Measurements from ENCODE around the gene WWOX.
"Not testable (repeated sequence)": the region's sequence is repeated elsewhere in the genome, so short reads cannot be mapped to it uniquely, and the experiment has no call there.

Gene WWOX

DNA sequence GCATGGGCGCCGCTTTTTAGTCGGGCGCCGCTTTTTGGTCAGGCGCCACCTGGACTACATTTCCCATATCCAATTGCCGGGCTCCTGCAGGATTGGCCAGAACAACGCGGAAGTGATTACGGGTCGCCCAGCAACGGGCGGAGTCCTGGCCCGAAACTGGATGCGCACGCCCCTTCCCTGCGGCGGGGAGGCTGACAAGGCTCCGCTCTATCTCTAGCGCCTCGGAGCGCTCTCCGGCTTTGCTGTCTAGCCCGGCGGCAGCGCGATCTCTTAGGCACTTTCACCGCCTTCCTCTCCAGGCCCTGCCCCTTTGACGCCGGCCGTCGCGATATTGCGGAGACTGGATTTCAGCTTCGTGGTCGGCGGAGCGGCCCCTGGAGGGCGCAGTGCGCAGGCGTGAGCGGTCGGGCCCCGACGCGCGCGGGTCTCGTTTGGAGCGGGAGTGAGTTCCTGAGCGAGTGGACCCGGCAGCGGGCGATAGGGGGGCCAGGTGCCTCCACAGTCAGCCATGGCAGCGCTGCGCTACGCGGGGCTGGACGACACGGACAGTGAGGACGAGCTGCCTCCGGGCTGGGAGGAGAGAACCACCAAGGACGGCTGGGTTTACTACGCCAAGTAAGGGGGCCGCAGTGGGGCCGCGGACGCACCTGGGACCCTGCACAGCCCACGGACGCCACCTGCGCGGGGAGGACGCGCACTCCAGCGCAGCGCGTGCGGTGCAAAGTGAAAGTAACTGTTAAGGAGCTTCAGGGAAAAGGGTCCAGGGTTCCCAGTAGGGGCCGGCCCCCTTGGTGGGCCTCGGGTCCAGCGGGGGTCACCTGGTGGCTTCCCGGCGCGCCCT is at the start of gene WWOX:
WWOX (plus strand) TSS at position 384 of the 841 bp plus-strand sequence.
- DNase-seq (ENCODE audit: low spot score): peak; percentile 93

DNA sequence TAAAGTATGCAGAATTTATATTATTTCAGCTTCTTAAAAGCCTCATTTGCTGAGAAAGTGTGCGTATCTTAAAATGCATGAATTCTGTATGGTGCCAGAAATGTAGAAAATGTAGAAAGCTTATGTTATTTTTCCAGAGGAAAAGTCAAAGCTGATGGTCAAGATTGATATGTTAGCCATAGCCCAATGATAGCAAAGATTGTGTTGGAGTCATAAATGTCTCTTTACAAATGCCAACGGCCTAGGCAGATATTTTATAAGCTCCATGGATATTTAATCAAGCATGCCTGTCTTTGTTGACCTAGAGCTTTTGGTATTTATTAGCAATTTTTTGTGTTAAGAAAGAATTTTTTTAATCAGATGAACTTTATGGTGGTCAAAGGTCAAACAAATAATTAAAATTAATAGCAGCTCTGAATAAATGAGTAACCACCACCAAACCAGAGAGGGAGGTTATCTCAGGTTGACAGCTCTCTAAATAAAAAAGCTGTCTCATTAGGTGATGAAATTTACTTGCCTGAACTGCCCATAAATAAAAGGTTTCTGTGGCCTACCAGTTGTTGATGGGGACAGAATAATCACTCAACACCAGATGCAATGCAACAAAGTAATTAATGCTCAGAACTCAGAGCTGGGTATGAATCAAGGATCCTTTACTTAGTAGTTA is 48.6 kb upstream of the WWOX start:
- no peak for DNase-seq (ENCODE audit: low spot score)

DNA sequence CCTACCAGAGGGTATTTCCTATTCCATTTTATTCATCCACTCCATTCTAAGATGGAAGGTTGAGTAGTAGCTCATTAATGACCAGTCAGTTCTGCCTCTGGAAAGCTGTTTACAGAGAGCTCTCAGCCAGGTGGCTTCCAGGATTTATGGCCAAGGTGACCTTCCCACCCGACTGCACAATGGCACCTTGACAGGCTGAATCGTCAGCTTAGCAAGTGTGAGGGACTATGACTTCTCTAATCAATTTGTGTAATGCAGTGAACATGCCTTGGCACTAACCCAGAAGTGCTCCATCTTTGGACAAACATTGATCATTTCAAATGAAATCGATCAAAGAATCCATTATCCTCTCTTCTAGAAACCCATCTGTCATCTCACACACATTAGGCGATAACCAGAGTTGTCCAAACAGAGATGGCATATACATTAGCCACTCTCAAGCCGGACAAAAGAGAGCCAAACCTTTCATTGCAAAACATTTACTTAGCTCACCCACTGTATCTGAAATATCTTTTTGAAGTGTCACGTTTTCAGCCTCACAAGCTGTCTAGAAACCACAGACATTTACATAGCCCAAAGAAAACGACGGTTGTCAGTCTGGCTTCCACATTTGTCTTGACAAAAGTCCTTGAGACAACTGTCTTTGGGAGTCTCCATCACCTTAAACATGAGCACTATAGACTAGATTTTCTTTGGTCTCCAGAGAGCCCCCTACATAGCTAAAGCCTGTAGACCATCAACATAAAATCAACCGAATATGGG is 41.5 kb upstream of the WWOX start:
- DNase-seq (ENCODE audit: low spot score): no peak

DNA sequence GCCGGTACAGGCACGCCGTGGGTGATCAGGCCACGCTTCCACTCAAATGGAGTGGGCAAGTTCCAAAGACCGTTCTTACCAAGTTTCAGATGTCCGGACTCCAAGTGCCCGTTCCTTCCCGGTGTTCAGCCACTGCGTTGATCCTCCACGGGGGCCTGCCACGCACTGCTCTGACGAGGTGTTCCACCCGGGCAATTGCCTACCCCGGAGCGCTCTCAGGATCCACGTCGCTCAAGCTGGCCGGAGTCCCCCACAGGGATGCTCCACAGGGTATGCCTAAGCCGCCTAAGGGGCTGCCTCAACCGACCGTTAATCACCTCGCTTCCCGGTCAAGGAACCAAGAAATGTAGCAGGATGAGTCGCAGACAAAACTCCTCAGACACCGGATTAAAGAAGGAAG is 39.6 kb upstream of the WWOX start:
- not testable (repeated sequence) for DNase-seq (ENCODE audit: low spot score)

DNA sequence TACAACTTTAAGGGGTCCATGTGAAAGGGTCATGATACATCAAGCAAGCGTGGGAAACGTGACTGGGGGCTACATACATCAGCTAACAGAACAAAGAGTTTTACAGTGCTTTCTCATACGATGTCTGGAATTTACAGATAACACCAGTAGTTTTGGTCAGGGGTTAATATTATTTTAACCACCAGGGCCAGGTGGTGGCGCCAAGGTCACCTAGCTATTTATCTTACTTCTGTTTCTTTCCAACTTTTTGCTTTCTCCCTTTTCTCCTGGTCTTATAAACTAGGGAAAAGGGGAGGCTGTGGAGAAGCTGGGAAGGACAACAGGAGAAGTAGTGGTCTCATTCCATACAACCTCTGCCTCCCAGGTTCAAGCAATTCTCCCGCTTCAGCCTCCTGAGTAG is 39.2 kb upstream of the WWOX start:
- DNase-seq (ENCODE audit: low spot score): no peak

DNA sequence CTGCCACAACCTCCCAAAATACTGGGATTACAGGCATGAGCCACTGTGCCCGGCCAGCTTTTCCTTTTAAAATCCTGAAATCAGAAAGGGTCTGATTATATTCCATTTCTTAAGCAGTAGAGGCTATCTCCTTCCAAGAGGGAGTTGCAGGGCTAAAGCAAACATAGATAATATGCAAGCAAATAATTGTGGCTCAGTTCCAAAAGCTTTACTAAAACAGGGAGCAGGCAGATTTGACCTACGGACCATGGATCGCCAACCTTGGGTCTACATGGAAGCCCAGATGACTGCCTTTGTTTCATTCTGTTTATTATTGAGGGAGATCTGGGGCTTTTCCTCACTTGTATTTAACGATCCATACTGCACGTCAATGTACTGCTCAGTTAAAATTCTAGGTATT is 38.6 kb upstream of the WWOX start:
- no peak for DNase-seq (ENCODE audit: low spot score)

DNA sequence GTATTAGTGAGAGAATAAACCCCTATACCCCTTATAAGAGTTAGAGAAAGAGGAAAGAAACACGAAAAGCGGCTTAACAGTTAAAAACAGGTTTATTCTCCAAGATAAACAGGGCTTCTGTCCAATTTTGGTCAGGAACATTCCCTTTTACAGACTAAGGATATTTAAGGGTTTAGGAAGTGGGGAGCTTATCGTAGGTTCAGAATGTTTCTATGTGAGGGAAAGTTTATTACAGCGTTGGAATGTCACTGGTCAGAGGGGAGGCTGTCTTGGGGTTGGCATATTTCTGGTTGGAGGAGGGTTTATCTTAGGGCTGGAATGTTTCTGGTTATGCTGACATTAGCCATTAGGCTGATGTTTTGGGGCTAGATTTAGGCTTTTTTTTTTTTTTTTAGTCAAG is 34.1 kb upstream of the WWOX start:
- DNase-seq (ENCODE audit: low spot score): no peak

DNA sequence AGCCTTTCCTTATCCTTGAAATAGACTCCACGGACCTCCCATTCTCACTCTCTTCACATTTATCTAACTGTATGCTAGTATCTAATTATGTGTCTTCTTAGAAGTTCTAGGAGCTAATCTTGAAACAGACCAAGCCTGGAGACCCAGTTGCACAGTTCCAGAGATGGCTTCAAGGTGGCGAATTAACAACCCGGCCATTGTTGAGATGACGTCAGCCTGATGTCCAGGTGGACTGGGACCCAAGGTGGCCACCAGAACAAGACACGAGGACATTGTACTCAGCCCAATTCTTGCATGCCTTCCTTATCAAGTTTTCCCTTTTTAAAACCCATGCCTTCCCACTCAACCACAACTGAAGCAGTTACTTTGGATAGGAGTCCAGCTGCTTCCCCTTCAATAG is 29.5 kb upstream of the WWOX start:
- no peak for DNase-seq (ENCODE audit: low spot score)

DNA sequence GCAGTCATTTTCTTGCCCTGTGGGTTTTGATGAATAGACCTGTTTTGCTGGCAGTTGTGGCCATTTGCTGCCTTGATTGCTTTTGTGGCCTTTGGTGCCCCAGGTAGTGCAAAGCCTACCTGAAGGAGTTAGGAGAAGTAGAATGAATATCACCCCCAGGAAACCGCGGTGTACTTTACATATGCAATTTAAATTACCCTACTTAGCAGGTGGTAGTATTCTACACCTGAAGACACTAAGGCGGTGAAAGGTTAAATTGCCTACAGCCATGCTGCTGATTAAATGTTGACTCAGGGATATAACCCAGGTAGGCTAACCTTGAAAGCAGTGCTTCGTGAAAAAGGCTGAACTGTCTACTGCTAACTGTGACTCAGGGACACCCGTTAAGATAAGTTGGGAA is 27.2 kb upstream of the WWOX start:
- peak; percentile 53 for DNase-seq (ENCODE audit: low spot score)

DNA sequence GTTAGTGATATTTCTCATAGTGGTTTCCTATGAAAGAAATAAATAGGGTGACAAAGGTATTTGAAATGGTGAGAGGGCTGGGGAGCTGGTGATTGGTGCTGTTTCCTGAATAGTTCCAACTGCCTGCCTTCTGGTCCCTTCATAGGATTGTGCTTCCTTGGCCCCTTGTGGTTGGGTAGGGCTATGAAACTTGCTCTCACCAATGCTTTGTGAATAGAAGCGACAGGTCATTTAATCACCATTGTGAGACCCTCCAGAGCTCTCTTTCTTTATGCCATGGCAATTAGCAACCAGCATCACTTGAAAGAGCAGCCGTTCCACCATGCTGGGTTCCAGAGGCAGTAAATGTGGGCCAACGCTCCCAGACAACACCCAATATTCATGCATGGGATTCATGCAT is 23.7 kb upstream of the WWOX start:
- no peak for DNase-seq (ENCODE audit: low spot score)

DNA sequence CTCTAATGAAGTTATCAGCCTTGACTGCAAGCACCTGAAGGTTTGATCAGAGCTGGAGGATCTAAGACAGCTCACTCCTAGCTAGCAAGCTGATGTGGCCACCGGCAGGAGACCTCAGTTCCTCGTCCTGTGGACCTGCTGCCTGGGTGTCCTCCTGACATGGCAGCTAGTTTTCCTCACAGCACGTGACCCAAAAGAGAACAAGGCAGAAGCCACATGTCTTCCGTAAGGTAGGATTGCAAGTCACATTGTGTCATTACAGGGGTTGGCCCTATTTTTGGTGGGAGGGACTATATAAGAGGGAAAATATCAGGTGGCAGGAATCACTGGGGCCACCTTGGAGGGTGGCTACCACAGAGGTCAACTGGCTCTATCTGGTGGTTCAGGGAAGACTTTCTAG is 18.1 kb upstream of the WWOX start:
- no peak for DNase-seq (ENCODE audit: low spot score)

DNA sequence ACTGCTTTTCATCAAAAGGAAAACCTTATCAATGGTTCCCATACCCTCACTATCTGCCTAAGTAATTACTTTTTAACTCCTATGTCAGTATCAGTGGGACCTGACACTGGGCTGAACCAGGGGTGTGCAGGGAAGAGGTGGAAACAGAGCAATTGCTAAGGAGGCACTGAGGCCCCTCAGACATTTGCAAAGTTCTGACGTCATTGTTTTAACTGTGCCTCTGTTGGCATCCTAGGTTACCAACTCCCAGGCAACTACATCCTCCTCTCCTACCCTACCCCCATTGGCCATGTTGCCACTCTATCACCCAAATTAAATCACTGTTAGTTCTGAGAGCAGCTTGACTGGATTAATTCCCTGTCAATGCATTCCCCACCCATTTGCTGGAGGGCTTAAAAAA is 8.0 kb upstream of the WWOX start:
- no peak for DNase-seq (ENCODE audit: low spot score)

DNA sequence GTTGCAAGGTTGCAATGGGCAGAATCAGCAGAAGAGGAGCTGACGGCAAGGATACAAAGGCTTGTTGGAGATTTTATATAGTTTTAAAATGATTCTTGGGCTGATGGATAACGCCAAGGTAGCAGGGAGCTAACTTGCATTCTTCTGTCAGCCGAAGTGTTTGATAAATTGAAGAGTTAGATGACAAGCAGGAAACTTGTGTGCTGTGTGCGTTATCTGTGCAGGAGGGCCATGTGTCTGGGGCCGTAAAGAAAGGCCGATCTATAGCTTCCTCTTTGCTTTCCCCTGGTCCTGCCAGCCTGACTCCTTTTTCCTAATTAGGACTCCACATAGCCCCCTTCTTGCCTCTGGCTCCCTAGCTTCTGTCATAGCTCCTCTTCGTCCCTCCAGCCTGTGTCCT is 6.7 kb upstream of the WWOX start:
- no peak for DNase-seq (ENCODE audit: low spot score)

DNA sequence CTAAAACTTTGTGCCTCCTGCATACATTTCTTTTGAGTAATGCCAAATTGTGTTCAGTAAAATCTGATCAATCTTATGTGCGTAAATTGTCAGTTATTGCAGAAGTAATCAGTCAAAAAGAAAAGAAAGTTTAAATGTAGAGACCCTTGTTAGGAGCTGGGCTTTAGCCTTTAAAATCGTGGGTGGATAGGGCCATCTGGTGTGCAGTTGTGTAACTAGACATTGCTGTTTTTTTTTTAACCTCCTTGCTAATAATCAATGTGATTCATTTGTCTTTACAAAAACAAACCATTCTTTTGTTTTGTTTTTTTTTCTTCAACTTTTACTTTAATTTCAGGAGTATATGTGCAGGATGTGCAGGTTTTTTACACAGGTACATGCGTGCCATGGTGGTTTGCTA is 5.3 kb upstream of the WWOX start:
- no peak for DNase-seq (ENCODE audit: low spot score)

DNA sequence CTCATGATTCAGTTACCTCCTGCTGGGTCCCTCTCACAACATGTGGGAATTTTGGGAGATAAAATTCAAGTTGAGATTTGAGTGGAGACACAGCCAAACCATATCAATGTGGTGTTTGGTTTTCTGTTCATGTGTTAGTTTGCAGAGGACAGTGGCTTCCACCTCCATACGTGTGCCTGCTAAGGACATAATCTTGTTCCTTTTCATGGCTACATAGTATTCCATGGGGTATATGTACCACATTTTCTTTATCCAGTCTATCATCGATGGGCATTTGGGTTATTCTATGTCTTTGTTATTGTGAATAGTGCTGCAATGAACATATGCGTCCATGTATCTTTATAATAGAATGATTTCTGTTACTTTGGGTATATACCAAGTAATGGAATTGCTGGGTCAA is 4.5 kb upstream of the WWOX start:
- no peak for DNase-seq (ENCODE audit: low spot score)

DNA sequence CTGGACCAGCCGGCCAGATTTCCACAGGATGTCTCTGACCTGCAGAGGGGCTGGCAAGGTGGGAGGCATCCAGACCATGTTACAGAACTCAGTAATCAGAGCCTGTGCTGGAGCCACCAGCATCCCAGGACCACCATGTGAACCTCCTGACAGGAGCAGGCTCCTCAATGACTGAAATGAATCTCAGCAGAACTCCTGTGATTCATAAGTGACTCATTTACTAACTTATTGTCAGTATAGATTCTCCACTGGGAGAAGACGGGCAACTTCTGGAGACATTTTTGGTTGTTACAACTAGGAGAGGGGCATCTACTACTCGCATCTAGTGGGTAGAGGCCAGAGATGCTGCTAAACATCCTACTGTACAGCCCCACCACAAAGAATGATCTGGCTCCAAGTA is 3.1 kb upstream of the WWOX start:
- DNase-seq (ENCODE audit: low spot score): no peak

DNA sequence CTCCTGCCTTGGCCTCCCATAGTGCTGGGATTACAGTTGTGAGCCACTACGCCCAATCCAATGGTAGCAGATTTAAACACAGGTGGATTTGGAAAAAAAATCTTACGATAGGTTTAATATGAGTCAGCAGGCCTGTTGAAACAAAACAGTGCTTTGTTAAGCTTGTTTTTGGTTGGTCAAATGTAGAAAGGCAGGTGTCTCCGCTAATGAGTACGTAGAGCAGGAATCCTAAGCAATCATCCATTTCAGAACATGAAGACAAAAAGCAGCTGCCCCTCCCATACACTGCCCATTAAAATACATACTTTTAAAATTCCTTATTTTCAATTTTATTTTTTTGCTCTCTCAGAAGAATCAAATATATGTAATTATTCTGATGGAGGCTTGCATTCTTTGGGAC is 1.9 kb upstream of the WWOX start:
- DNase-seq (ENCODE audit: low spot score): no peak

DNA sequence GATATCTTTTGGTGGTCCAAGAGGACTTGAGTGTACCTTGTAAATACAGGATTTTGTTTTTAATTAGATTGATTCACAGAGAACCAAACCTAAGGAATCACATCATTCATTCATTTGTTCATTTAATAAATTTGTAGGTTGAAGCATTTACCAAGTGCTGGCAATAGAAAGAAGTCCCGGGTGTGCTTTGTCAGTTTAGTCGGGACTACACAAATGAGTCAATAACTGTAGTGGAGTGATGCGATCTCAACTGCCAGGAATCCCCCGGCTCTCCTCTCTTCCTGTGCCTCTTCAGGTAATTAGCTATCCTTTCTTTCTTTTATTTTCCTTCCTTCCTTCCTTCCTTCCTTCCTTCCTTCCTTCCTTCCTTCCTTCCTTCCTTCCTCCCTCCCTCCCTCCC is 1.4 kb upstream of the WWOX start:
- no peak for DNase-seq (ENCODE audit: low spot score)

DNA sequence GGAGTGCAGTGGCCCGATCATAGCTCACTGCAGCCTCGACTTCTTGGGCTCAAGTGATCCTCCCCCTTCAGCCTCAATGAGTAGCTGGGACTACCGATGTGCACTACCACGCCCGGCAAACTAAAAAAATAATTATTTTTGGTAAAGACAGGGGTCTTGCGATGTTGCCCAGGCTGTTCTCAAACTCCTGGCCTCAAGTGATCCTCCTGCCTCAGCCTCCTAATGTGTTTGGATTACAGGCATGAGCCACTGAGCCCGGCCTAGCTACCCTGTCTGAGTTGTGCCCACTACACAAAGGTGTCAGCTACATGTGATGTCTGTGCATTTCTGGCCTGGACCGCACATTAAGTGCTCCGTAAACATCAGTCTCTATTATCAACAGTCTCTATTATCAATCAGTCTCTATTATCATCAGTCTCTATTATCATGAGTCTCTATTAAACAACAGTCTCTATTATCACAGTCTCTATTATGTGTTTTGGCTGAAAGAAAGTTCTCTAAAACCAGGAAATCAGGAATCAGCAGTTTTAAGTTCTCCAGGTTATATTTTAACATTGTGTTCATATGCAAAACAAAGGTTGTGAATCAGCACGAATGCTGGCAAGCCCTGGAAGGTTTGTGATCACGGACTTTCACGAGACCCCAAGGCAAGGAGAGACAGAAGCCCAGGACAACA is 721 bp upstream of the WWOX start:
- DNase-seq (ENCODE audit: low spot score): no peak

DNA sequence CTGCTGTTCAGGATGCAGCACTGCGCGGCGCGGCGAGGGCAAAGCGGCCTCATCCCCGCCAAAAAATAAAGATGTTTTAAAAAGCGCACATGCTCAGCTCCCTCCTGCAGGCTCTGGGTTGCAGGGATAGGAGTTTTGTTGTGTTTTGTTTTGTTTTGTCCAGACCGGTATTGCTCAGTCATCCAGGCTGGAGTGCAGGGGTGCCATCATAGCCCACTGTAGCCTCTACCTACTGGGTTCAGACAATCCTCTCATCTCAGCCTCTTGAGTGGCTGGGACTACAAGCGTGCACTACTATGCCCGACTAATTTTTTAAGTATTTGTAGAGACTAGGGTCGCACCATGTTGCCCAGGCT is 636 bp downstream of the WWOX start:
- DNase-seq (ENCODE audit: low spot score): no peak

DNA sequence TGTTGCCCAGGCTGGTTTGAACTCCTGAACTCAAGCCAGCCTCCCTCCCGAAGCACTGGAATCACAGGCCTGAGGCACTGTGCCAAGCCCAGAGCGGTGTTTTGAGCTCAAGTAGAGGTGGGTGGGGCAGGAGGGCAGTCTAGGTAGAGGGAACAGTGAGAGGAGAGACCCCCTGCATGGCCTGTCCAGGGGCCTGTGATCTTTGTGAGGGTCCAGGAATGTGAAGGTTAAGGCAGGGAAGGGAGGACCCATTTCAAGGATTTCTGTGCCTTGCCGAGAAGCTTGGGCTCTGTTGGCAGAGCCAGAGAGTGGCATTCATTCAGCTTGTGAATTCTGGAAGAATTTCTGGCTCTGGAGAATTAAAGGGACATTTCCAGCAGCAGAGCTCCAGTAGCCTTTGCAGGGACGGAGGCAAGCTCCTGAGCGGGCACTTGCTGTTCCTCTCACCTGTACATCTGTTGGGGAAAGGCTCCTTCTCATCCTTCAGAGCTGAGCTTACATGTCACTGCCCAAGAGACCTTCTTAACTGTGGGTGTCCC is 2.7 kb downstream of the WWOX start:
- DNase-seq (ENCODE audit: low spot score): no peak

DNA sequence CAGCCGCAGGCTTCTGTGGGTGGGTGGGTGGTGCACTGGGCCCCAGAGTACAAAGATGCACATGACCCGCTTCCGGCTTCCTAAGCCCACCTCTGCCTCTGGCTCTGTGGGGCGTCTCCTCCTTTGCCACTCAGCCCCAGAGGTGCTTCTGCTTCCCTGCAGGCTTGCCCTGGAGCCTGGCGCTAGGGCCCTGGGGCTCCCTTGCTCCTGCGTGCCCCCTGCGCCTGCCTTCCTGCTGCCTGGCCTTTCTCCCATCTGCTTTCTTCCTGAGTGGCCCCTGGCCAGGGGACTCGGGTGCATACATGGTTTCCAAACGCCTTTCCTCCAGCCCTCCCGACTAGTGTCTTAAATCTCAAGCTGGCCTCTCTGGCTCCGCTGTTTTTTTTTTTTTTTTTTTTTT is 3.4 kb downstream of the WWOX start:
- DNase-seq (ENCODE audit: low spot score): no peak
